Measurements from ENCODE around the gene FAM13A. TPM values are rescaled to one million over a fixed set of nuclear protein-coding genes. Genes with fewer than 3 reads are reported as not detected.

FAM13A gene
- total and polyA plus RNA-seq, 2 donors (not counting 3 experiments of a cell fraction or from before 2014, with no cell fraction given) = 3.3 to 10.5 TPM

DNA sequence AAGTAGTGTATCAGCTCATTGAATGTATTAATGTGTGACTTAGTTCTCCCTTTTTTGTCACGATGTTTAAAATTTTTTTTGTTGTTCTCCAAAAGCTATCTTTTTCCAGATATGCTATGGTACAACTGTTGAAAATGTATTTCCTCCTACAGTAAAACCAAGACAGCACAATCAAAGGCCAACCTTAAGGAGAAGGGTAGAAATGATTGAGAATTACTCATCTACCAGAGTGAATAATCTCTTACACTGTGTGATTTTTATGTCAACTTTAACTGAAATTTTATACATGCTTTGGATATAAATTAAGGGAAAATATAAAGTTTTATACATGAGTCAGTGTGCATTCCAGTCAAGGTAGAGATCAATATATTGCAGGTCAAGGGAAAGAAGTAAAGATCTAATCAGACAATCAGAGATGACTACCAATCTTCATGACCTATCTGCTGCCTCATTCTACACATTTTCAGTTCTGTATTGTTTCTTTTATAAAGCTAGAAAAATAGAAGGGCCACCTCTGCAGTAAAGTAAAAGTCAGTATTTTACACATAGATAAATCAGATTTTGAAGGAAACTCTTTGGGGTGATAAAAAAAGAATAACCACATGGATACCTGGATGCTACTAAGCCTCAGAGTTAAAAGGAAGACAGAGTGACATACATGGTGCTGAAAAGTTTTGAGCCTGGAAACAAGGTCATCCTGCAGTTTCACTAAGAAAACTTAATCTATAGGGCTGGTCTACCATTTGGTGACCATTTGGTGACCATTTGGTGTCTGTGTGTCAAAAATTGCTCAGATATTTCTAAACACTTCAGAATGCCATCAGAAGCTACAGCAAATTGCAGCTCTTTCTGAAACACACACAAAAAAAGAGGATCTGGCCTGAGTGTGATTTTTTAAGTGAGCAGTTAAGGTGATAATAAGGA, 1.6 kb downstream of the FAM13A start:
- ChIA-PET CTCF (interaction anchor here (0.6 to 2.2 kb wide), 7 partner anchors 13 to 516 kb away, joined by 3 to 9 read pairs (median 3); no protein-coding TSS in a partner anchor), POLR2A (no interaction called here)
- dilution Hi-C loops (cut with MboI; ENCODE audit: extremely low pct_ligation_motif_present, low sequenced_read_pairs) = no loop called here
- H3K4me2 ChIP-seq (ENCODE audit: insufficient read depth, low read length) = peak overlapping the region; percentile 100
- FAIRE-seq (no peak), DNase-seq (ENCODE audit: low read depth, low spot score) (no peak)
- peak overlapping the region; percentile 86 for H3K9ac ChIP-seq (replicated peaks; ENCODE audit: extremely low read depth, insufficient read depth, low read length)
- intact Hi-C loops (cut with micrococcal nuclease) = loop anchor here (2.0 kb wide), 1 partner anchor 55 kb away; the partner anchor contains the start of gene TIGD2
- H3K9me1 ChIP-seq (replicated peaks; ENCODE audit: control insufficient read depth, extremely low read depth, insufficient read depth, low read length) = no peaks in the 10 kb centered on the region
- H3K79me2 ChIP-seq (ENCODE audit: control insufficient read depth, insufficient read depth, low read length) = peaks cover 29% of the 10 kb centered on the region
- no peak overlapping the region for H3K27ac ChIP-seq (ENCODE audit: insufficient read depth, low read depth, low read length)
- BruUV-seq (replicated peaks) = no TSS peak
- H3K4me3 ChIP-seq (replicated peaks in 1 of 3; ENCODE audit: insufficient read depth in 1 of 3, low read depth in 1 of 3, low read length in 3 of 3) = peak overlapping the region in 2 of 3 experiments; percentile 85 to 90
- no peaks in the 10 kb centered on the region for H4K20me1 ChIP-seq (replicated peaks; ENCODE audit: control insufficient read depth, extremely low read depth, insufficient read depth, low read length)
- no peak for TF ChIP-seq MYC (IDR thresholded peaks at IDR 0.05; ENCODE audit: low read depth, low read length)
- no peak for TF ChIP-seq JUN (IDR thresholded peaks at IDR 0.05; ENCODE audit: borderline replicate concordance, insufficient read depth, insufficient read length, low read depth)
- no peak for TF ChIP-seq GATA2 (IDR thresholded peaks at IDR 0.05; ENCODE audit: insufficient read depth, insufficient read length, low read depth, low read length)
- TF ChIP-seq FOS (IDR thresholded peaks at IDR 0.05; ENCODE audit: borderline replicate concordance, insufficient read depth, low read length) = no peak
- TF ChIP-seq, protein P1, sequence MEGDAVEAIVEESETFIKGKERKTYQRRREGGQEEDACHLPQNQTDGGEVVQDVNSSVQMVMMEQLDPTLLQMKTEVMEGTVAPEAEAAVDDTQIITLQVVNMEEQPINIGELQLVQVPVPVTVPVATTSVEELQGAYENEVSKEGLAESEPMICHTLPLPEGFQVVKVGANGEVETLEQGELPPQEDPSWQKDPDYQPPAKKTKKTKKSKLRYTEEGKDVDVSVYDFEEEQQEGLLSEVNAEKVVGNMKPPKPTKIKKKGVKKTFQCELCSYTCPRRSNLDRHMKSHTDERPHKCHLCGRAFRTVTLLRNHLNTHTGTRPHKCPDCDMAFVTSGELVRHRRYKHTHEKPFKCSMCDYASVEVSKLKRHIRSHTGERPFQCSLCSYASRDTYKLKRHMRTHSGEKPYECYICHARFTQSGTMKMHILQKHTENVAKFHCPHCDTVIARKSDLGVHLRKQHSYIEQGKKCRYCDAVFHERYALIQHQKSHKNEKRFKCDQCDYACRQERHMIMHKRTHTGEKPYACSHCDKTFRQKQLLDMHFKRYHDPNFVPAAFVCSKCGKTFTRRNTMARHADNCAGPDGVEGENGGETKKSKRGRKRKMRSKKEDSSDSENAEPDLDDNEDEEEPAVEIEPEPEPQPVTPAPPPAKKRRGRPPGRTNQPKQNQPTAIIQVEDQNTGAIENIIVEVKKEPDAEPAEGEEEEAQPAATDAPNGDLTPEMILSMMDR (IDR thresholded peaks at IDR 0.05; ENCODE audit: extremely low read depth in 1 of 2, insufficient read depth in 1 of 2, low read depth in 1 of 2, low read length in 2 of 2) = no peak
- TF ChIP-seq POLR2AphosphoS5 (IDR thresholded peaks at IDR 0.05; ENCODE audit: insufficient read depth, low read depth, low read length) = no peak
- TF ChIP-seq, protein P2, sequence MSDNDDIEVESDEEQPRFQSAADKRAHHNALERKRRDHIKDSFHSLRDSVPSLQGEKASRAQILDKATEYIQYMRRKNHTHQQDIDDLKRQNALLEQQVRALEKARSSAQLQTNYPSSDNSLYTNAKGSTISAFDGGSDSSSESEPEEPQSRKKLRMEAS (IDR thresholded peaks at IDR 0.05; ENCODE audit: insufficient read depth, insufficient read length) = no peak
- no peak for TF ChIP-seq EZH2 (IDR thresholded peaks at IDR 0.05; ENCODE audit: borderline replicate concordance, low read depth, low read length, severe bottlenecking)
- TF ChIP-seq POLR2A (IDR thresholded peaks at IDR 0.05; ENCODE audit: low read depth, low read length) = no peak
- no peaks in the 10 kb centered on the region for H3K9me3 ChIP-seq (replicated peaks; ENCODE audit: control insufficient read depth, insufficient read depth, low read length)
- no peak overlapping the region for H2AFZ ChIP-seq (ENCODE audit: low read depth, low read length)
- no peaks in the 10 kb centered on the region for H3K27me3 ChIP-seq (ENCODE audit: control insufficient read depth in 2 of 2, insufficient read depth in 2 of 2, low read length in 2 of 2)
- peaks cover 25% of the 10 kb centered on the region for H3K4me1 ChIP-seq (ENCODE audit: control insufficient read depth, extremely low read depth, insufficient read depth, low read length)
- H3K36me3 ChIP-seq (ENCODE audit: control insufficient read depth in 2 of 2, extremely low read depth in 1 of 2, insufficient read depth in 2 of 2, low read length in 2 of 2) = no peaks in the 10 kb centered on the region
